ENCODE results near the gene PLA2G6. TPM values are rescaled to one million over a fixed set of nuclear protein-coding genes. Genes with fewer than 3 reads are reported as not detected.

PLA2G6 gene
- total RNA-seq, 4 donors from 2014 or later = 30.7 to 327 (median 72.3) TPM

- no peaks in the 10 kb centered on the region for H3K27me3 ChIP-seq
- peaks cover 0 to 13% (median 4%) of the 10 kb centered on the region in 4 donors for H3K36me3 ChIP-seq
- in situ Hi-C loops (cut with MboI; ENCODE audit: low pct_ligation_motif_present in 1 of 4, low pct_unique_long_range_greater_than_20kb in 1 of 4, low sequenced_read_pairs in 3 of 4) = no loop called here
- H3K4me1 ChIP-seq = peaks cover 17 to 34% (median 20%) of the 10 kb centered on the region in 4 donors
- TF ChIP-seq POLR2A (IDR thresholded peaks at IDR 0.05) = no peak
- no peak for TF ChIP-seq CTCF (IDR thresholded peaks at IDR 0.05)
- no peak for TF ChIP-seq POLR2AphosphoS5 (IDR thresholded peaks at IDR 0.05)
- TF ChIP-seq EP300 (IDR thresholded peaks at IDR 0.05; ENCODE audit: low read depth) = no peak
- intact Hi-C loops (cut with DNase I; ENCODE audit: low total_unique reads) = no loop called here
- H3K9me3 ChIP-seq = no peaks in the 10 kb centered on the region
- WGBS, 2 donors (ENCODE audit: low coverage in 1 of 2) = 75% methylated on average over 12 of the region's 12 CpGs; no CpG with 5 or more reads in 1 of the 2 donors
- H3K27ac ChIP-seq = peak overlapping the region; percentile 15 to 56 (median 42)
- no peak for DNase-seq
- no peak overlapping the region for H3K4me3 ChIP-seq
Measured at GRCh38 chr22:38223289-38223960, 41.8 kb upstream of the PLA2G6 start.

- intact Hi-C loops (cut with DNase I; ENCODE audit: low total_unique reads) = no loop called here
Measured at GRCh38 chr22:38222797-38223119, 41.1 kb upstream of the PLA2G6 start.

GRCh38 chr22:38221908-38222796, 40.5 kb upstream of the PLA2G6 start:
- Histone ChIP-seq H3K4me3 (no peak overlapping the region), H3K27me3 (no peaks in the 10 kb centered on the region), H3K9me3 (no peaks in the 10 kb centered on the region), H3K27ac (peak overlapping the region in 3 of 4 donors; percentile 15 to 56 (median 47)), H3K36me3 (peaks cover 0 to 13% (median 4%) of the 10 kb centered on the region in 4 donors), H3K4me1 (peaks cover 18 to 34% (median 20%) of the 10 kb centered on the region in 4 donors)
- no peak for TF ChIP-seq POLR2AphosphoS5 (IDR thresholded peaks at IDR 0.05)
- TF ChIP-seq POLR2A (IDR thresholded peaks at IDR 0.05) = no peak
- no peak for TF ChIP-seq CTCF (IDR thresholded peaks at IDR 0.05)
- no peak for TF ChIP-seq EP300 (IDR thresholded peaks at IDR 0.05; ENCODE audit: low read depth)
- intact Hi-C loops (cut with DNase I; ENCODE audit: low total_unique reads) = no loop called here
- in situ Hi-C loops (cut with MboI; ENCODE audit: low pct_ligation_motif_present in 1 of 4, low pct_unique_long_range_greater_than_20kb in 1 of 4, low sequenced_read_pairs in 3 of 4) = no loop called here
- 73 to 83% methylated on average over 13 to 25 of the region's 25 CpGs for WGBS, 2 donors (ENCODE audit: low coverage in 1 of 2)
- DNase-seq = no peak

More at GRCh38 chr22:38222797-38223119, 41.1 kb upstream of the PLA2G6 start:
- Histone ChIP-seq H3K36me3 (peaks cover 0 to 13% (median 4%) of the 10 kb centered on the region in 4 donors), H3K27ac (peak overlapping the region; percentile 15 to 56 (median 42)), H3K4me1 (peaks cover 18 to 34% (median 20%) of the 10 kb centered on the region in 4 donors), H3K9me3 (no peaks in the 10 kb centered on the region), H3K4me3 (no peak overlapping the region), H3K27me3 (no peaks in the 10 kb centered on the region)
- in situ Hi-C loops (cut with MboI; ENCODE audit: low pct_ligation_motif_present in 1 of 4, low pct_unique_long_range_greater_than_20kb in 1 of 4, low sequenced_read_pairs in 3 of 4) = no loop called here
- TF ChIP-seq CTCF (IDR thresholded peaks at IDR 0.05) (no peak), POLR2AphosphoS5 (IDR thresholded peaks at IDR 0.05) (no peak), POLR2A (IDR thresholded peaks at IDR 0.05) (no peak), EP300 (IDR thresholded peaks at IDR 0.05; ENCODE audit: low read depth) (no peak)
- DNase-seq = peak; percentile 56
- 40% methylated on average over 8 of the region's 8 CpGs; no CpG with 5 or more reads in 1 of the 2 donors for WGBS, 2 donors (ENCODE audit: low coverage in 1 of 2)

DNA sequence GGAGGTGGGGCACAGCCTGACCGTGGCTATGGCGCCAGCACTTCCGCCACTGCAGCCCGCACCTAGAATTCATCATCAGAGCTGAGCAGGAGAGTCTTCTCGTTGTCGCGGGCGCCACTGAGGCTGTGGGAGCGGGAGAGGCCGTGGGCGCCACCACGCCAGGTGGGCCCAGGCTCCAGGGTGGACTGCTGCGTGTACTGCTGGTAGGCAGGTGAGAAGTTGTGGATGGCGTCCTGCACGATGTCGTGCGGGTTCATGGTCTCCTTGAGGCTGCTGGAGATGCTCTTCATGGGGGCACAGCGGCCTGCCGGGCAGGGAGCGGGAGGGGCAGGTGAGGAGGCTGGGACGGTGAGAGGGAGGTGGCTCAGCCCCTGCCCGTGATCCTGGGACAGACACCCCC, 39.8 kb upstream of the PLA2G6 start:
- H3K27me3 ChIP-seq = no peaks in the 10 kb centered on the region
- peaks cover 0 to 13% (median 4%) of the 10 kb centered on the region in 4 donors for H3K36me3 ChIP-seq
- intact Hi-C loops (cut with DNase I; ENCODE audit: low total_unique reads) (no loop called here), in situ Hi-C loops (cut with MboI; ENCODE audit: low pct_ligation_motif_present in 1 of 4, low pct_unique_long_range_greater_than_20kb in 1 of 4, low sequenced_read_pairs in 3 of 4) (no loop called here)
- peaks cover 18 to 34% (median 20%) of the 10 kb centered on the region in 4 donors for H3K4me1 ChIP-seq
- no peak overlapping the region for H3K4me3 ChIP-seq
- no peaks in the 10 kb centered on the region for H3K9me3 ChIP-seq
- no peak overlapping the region for H3K27ac ChIP-seq
- TF ChIP-seq CTCF (IDR thresholded peaks at IDR 0.05) = no peak
- TF ChIP-seq POLR2AphosphoS5 (IDR thresholded peaks at IDR 0.05) = no peak
- TF ChIP-seq POLR2A (IDR thresholded peaks at IDR 0.05) = no peak
- no peak for TF ChIP-seq EP300 (IDR thresholded peaks at IDR 0.05; ENCODE audit: low read depth)
- DNase-seq = no peak
- 96% methylated on average over 19 of the region's 22 CpGs; no CpG with 5 or more reads in 1 of the 2 donors for WGBS, 2 donors (ENCODE audit: low coverage in 1 of 2)
